B cell (primary cell): ENCODE measurements around the gene VTI1A.

Experiments
- CTCF ChIP-seq: fragments of 200-600 bp; IDR thresholded peaks from one replicate; pipeline ENCODE4 v1.8.0; 2022; ENCODE audit warnings: antibody characterized with exemption, mild to moderate bottlenecking
- EZH2 ChIP-seq: IDR thresholded peaks from 2 replicates; pipeline ENCODE4 v1.6.1; 2012; ENCODE audit warnings: borderline replicate concordance, low read depth, mild to moderate bottlenecking, moderate library complexity, low read length; ENCODE audit not compliant: insufficient read depth, poor library complexity, severe bottlenecking

GRCh38 chr10:112585126-112585525 is 138.1 kb downstream of the VTI1A start:
- no peak for TF ChIP-seq CTCF
- no peak for TF ChIP-seq EZH2
